OCI-LY3 (cell line): ENCODE measurements around the gene WDR76.
A peak's percentile ranks its signal among the peaks of the same experiment; 100 is the strongest.

Experiments used
- H2AFZ ChIP-seq: fragments of 200-600, 300-600 bp; shearing (Covaris generic); 2 replicates; pipeline ENCODE4 v1.6.0; 2014; ENCODE audit warnings: antibody characterized with exemption, low read depth, low read length
- H3K27ac ChIP-seq: fragments of 200-600, 300-600 bp; sonication (generic); 2 replicates; pipeline ENCODE4 v1.5.1; 2014; ENCODE audit warnings: mild to moderate bottlenecking, low read length, moderate library complexity, mixed read lengths
- H3K27me3 ChIP-seq: fragments of 200-600, 300-600 bp; sonication (generic); 2 replicates; pipeline ENCODE4 v1.6.1; 2014; ENCODE audit warnings: low read depth, low read length, mixed read lengths
- H3K36me3 ChIP-seq: fragments of 200-600, 300-600 bp; sonication (generic); replicated peaks from 2 replicates; pipeline ENCODE3; 2014; ENCODE audit warnings: low read depth, low read length, mixed read lengths
- H3K4me1 ChIP-seq: fragments of 300-600, 200-600 bp; sonication (generic); 2 replicates; pipeline ENCODE4 v1.6.1; 2014; ENCODE audit warnings: low read length, mixed read lengths
- H3K4me2 ChIP-seq: fragments of 200-600, 300-600 bp; sonication (generic); 2 replicates; pipeline ENCODE4 v1.6.1; 2014; ENCODE audit warnings: low read length, mixed read lengths
- H3K4me3 ChIP-seq: fragments of 300-600, 200-600 bp; sonication (generic); 2 replicates; pipeline ENCODE4 v1.5.1; 2014; ENCODE audit warnings: antibody characterized with exemption, mild to moderate bottlenecking, low read length, moderate library complexity
- H3K79me2 ChIP-seq: fragments of 300-600, 200-600 bp; shearing (Covaris generic); 2 replicates; pipeline ENCODE4 v1.6.1; 2014; ENCODE audit warnings: mild to moderate bottlenecking, low read length, mixed read lengths
- H3K9ac ChIP-seq: fragments of 300-600, 200-600 bp; shearing (Covaris generic); 2 replicates; pipeline ENCODE4 v1.6.0; 2014; ENCODE audit warnings: mild to moderate bottlenecking, low read length, moderate library complexity
- H3K9me3 ChIP-seq: fragments of 200-600, 300-600 bp; shearing (Covaris generic); 2 replicates; pipeline ENCODE4 v1.6.1; 2014; ENCODE audit warnings: low read length, mixed read lengths; ENCODE audit not compliant: insufficient read depth
- H4K20me1 ChIP-seq: fragments of 200-600, 300-600 bp; sonication (generic); 2 replicates; pipeline ENCODE4 v1.6.1; 2016; ENCODE audit warnings: low read length, mixed read lengths; ENCODE audit not compliant: insufficient read depth
- CTCF ChIP-seq: fragments of 200-600, 300-600 bp; sonication (generic); IDR thresholded peaks from 2 replicates; pipeline ENCODE4 v1.5.1; 2014; ENCODE audit warnings: antibody characterized with exemption, low read length, low read depth
- EZH2phosphoT487 ChIP-seq: fragments of 200-600 bp; shearing (Covaris generic); IDR thresholded peaks from 2 replicates; pipeline ENCODE4 v1.6.1; 2018; ENCODE audit warnings: antibody characterized with exemption, mixed run types, low read depth

Gene WDR76

GRCh38 chr15:43901495-43901894 lies 74.7 kb downstream of the WDR76 start:
- H3K79me2 ChIP-seq = no peaks in the 10 kb centered on the region
- no peak overlapping the region for H3K4me2 ChIP-seq
- H2AFZ ChIP-seq = no peak overlapping the region
- no peaks in the 10 kb centered on the region for H3K27me3 ChIP-seq
- peaks cover 18% of the 10 kb centered on the region for H3K4me1 ChIP-seq
- no peak for TF ChIP-seq CTCF
- TF ChIP-seq EZH2phosphoT487 = no peak
- no peak overlapping the region for H3K27ac ChIP-seq
- H3K4me3 ChIP-seq = no peak overlapping the region
- H3K9ac ChIP-seq = no peak overlapping the region
- no peaks in the 10 kb centered on the region for H3K36me3 ChIP-seq
- no peaks in the 10 kb centered on the region for H3K9me3 ChIP-seq
- H4K20me1 ChIP-seq = no peaks in the 10 kb centered on the region

GRCh38 chr15:43903864-43904290 lies 77.1 kb downstream of the WDR76 start:
- Histone ChIP-seq H3K4me1 (peaks cover 30% of the 10 kb centered on the region), H3K27ac (no peak overlapping the region), H3K79me2 (no peaks in the 10 kb centered on the region), H3K9me3 (no peaks in the 10 kb centered on the region), H3K4me3 (peak overlapping the region; percentile 52), H4K20me1 (no peaks in the 10 kb centered on the region), H3K9ac (peak overlapping the region; percentile 9; the same call in 1 of the 2 replicates), H3K36me3 (no peaks in the 10 kb centered on the region), H2AFZ (no peak overlapping the region; the same call in 1 of the 2 replicates), H3K4me2 (peak overlapping the region; percentile 88), H3K27me3 (no peaks in the 10 kb centered on the region)
- TF ChIP-seq CTCF = peak; percentile 93
- no peak for TF ChIP-seq EZH2phosphoT487

GRCh38 chr15:43905755-43906154 lies 79.0 kb downstream of the WDR76 start:
- no peaks in the 10 kb centered on the region for H4K20me1 ChIP-seq
- no peaks in the 10 kb centered on the region for H3K79me2 ChIP-seq
- H3K4me2 ChIP-seq = no peak overlapping the region
- peaks cover 31% of the 10 kb centered on the region for H3K4me1 ChIP-seq
- H3K9ac ChIP-seq = no peak overlapping the region
- H3K27ac ChIP-seq = no peak overlapping the region
- H3K4me3 ChIP-seq = no peak overlapping the region
- no peak overlapping the region for H2AFZ ChIP-seq
- TF ChIP-seq EZH2phosphoT487 = no peak
- no peak for TF ChIP-seq CTCF
- H3K27me3 ChIP-seq = no peaks in the 10 kb centered on the region
- no peaks in the 10 kb centered on the region for H3K36me3 ChIP-seq
- no peaks in the 10 kb centered on the region for H3K9me3 ChIP-seq

- Histone ChIP-seq H3K4me3 (no peak overlapping the region), H2AFZ (no peak overlapping the region), H3K27ac (peak overlapping the region; percentile 68), H3K36me3 (no peaks in the 10 kb centered on the region), H3K9ac (0 out of 2 replicates have a peak overlapping the region, but pooled peaks have one; percentile 4), H3K9me3 (no peaks in the 10 kb centered on the region), H3K27me3 (no peaks in the 10 kb centered on the region), H3K4me1 (peaks cover 31% of the 10 kb centered on the region), H3K4me2 (peak overlapping the region; percentile 58), H4K20me1 (no peaks in the 10 kb centered on the region), H3K79me2 (no peaks in the 10 kb centered on the region)
- TF ChIP-seq CTCF = no peak
- no peak for TF ChIP-seq EZH2phosphoT487
Measured at GRCh38 chr15:43908516-43909050, 81.8 kb downstream of the WDR76 start.
